Measurements from ENCODE around the gene CD53. TPM values are rescaled to one million over a fixed set of nuclear protein-coding genes. Genes with fewer than 3 reads are reported as not detected.

Gene CD53
- total RNA-seq, 1 experiment from 2014 or later: 0.96 TPM

DNA sequence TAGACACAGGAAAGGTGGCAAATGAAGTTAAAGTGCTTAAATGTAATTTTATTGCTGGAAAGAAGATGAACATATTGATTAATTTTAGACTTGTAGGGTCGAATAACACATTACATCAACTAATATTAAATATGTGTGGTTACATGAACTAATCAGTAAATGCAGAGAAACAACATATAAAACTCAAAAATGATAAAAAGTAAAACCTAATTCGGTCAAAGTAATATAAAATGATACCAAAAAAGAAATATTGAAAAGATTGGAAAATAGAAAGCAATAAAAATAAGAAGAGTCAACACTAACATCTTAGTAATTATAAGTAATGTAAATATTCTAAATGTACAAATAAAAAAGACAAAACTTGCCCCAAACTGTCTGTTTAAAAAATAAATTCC is 43.3 kb downstream of the CD53 start (continued):
- TF ChIP-seq, protein P1, sequence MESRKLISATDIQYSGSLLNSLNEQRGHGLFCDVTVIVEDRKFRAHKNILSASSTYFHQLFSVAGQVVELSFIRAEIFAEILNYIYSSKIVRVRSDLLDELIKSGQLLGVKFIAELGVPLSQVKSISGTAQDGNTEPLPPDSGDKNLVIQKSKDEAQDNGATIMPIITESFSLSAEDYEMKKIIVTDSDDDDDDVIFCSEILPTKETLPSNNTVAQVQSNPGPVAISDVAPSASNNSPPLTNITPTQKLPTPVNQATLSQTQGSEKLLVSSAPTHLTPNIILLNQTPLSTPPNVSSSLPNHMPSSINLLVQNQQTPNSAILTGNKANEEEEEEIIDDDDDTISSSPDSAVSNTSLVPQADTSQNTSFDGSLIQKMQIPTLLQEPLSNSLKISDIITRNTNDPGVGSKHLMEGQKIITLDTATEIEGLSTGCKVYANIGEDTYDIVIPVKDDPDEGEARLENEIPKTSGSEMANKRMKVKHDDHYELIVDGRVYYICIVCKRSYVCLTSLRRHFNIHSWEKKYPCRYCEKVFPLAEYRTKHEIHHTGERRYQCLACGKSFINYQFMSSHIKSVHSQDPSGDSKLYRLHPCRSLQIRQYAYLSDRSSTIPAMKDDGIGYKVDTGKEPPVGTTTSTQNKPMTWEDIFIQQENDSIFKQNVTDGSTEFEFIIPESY (IDR thresholded peaks at IDR 0.05; ENCODE audit: extremely low read depth, insufficient replicate concordance, low read length): no peak
- TF ChIP-seq ZFX (IDR thresholded peaks at IDR 0.05) (no peak), EZH2phosphoT487 (IDR thresholded peaks at IDR 0.05; ENCODE audit: borderline replicate concordance) (no peak), RAD21 (IDR thresholded peaks at IDR 0.05; ENCODE audit: low read depth) (no peak), FOSL1 (IDR thresholded peaks at IDR 0.05; ENCODE audit: low read depth) (no peak), YY1 (IDR thresholded peaks at IDR 0.05; ENCODE audit: extremely low read depth, insufficient replicate concordance, low read depth, low read length) (no peak)
- TF ChIP-seq, protein P2, sequence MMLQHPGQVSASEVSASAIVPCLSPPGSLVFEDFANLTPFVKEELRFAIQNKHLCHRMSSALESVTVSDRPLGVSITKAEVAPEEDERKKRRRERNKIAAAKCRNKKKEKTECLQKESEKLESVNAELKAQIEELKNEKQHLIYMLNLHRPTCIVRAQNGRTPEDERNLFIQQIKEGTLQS (IDR thresholded peaks at IDR 0.05): no peak
- TF ChIP-seq, protein P3, sequence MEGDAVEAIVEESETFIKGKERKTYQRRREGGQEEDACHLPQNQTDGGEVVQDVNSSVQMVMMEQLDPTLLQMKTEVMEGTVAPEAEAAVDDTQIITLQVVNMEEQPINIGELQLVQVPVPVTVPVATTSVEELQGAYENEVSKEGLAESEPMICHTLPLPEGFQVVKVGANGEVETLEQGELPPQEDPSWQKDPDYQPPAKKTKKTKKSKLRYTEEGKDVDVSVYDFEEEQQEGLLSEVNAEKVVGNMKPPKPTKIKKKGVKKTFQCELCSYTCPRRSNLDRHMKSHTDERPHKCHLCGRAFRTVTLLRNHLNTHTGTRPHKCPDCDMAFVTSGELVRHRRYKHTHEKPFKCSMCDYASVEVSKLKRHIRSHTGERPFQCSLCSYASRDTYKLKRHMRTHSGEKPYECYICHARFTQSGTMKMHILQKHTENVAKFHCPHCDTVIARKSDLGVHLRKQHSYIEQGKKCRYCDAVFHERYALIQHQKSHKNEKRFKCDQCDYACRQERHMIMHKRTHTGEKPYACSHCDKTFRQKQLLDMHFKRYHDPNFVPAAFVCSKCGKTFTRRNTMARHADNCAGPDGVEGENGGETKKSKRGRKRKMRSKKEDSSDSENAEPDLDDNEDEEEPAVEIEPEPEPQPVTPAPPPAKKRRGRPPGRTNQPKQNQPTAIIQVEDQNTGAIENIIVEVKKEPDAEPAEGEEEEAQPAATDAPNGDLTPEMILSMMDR (IDR thresholded peaks at IDR 0.05 in 2 of 3, conservative IDR thresholded peaks at IDR 0.05 in 1 of 3; ENCODE audit: borderline replicate concordance in 1 of 3, insufficient read depth in 1 of 3, low read depth in 2 of 3, low read length in 2 of 3): no peak

DNA sequence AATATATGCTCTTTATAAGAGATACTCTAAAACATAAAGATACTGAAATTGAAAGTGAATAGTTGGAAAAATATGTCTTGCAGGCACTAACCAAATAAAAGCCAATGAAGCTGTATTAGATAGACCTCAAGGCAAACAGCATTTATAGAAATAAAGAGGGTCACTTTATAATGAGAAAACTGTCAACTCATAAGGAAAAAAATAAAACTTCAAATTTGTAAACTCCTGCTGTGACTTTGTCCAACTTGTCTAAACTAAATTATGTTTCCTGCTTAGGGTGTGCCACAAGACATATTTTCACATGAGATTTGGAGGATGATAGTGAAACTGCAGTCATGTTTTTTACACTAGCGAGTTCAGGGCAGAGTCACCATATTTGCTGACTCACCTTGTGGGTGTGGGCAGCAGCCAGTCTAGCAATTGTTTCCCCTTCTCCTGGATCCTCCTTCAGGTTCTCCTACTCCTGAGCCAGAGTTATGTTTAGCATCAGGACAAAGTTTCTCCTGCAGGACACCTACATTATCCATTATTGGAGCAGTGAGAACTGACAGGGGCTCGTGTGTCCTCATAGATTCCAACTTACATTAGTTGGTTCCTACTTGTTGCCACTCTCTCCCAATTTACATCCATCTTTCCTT is 43.8 kb downstream of the CD53 start:
- ChIA-PET RAD21 (ENCODE audit: low non-redundant PET in 1 of 2, low total read pairs in 2 of 2, uncharacterized antibody in 2 of 2, unreplicated experiment in 2 of 2) (no interaction called here), CTCF (no interaction called here), POLR2A (no interaction called here)
- Histone ChIP-seq H3K27ac (ENCODE audit: low read depth, low read length) (peak overlapping the region; percentile 7; the same call in 1 of the 2 replicates), H3K9me3 (ENCODE audit: control insufficient read depth in 1 of 2, insufficient read depth in 1 of 2, low read depth in 1 of 2, low read length in 2 of 2) (no peaks in the 10 kb centered on the region), H3K79me2 (ENCODE audit: insufficient read depth, low read length) (no peaks in the 10 kb centered on the region), H3K9me2 (ENCODE audit: insufficient read depth) (no peaks in the 10 kb centered on the region), H3K4me3 (replicated peaks in 1 of 2; ENCODE audit: low read depth in 1 of 2, low read length in 2 of 2) (peak overlapping the region; percentile 12 to 46), H2AFZ (ENCODE audit: low read depth, low read length, poor library complexity, severe bottlenecking) (peak overlapping the region; percentile 95), H3K4me2 (ENCODE audit: low read length) (peak overlapping the region; percentile 65), H3K36me3 (ENCODE audit: control insufficient read depth in 1 of 2, insufficient read depth in 2 of 2, low read length in 2 of 2) (no peaks in the 10 kb centered on the region), H4K20me1 (ENCODE audit: insufficient read depth) (no peaks in the 10 kb centered on the region), H3K4me1 (ENCODE audit: control insufficient read depth in 1 of 2, insufficient read depth in 2 of 2, low read length in 2 of 2) (peaks cover 3 to 12% of the 10 kb centered on the region in 2 experiments), H3K9ac (ENCODE audit: low read length) (peak overlapping the region; percentile 38), H3K27me3 (ENCODE audit: insufficient read depth, low read length) (no peaks in the 10 kb centered on the region)
- intact Hi-C loops (cut with micrococcal nuclease): no loop called here
- TF ChIP-seq RAD21 (IDR thresholded peaks at IDR 0.05; ENCODE audit: low read depth) (no peak), SRF (IDR thresholded peaks at IDR 0.05; ENCODE audit: low read depth) (no peak), FOSL1 (IDR thresholded peaks at IDR 0.05; ENCODE audit: low read depth) (peak; percentile 58), JUND (IDR thresholded peaks at IDR 0.05) (peak; percentile 57), SP1 (IDR thresholded peaks at IDR 0.05; ENCODE audit: low read depth) (peak; percentile 28; the same call in 1 of the 2 replicates), YY1 (IDR thresholded peaks at IDR 0.05; ENCODE audit: extremely low read depth, insufficient replicate concordance, low read depth, low read length) (peak; percentile 12), EZH2 (IDR thresholded peaks at IDR 0.05) (no peak), CBX3 (IDR thresholded peaks at IDR 0.05; ENCODE audit: low read depth) (peak; percentile 67; the same call in 1 of the 2 replicates)
- TF ChIP-seq, protein P4, sequence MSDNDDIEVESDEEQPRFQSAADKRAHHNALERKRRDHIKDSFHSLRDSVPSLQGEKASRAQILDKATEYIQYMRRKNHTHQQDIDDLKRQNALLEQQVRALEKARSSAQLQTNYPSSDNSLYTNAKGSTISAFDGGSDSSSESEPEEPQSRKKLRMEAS (IDR thresholded peaks at IDR 0.05): no peak
- TF ChIP-seq, protein P2 (IDR thresholded peaks at IDR 0.05): no peak
- no TSS peak for BruUV-seq (replicated peaks)
- DNase-seq (ENCODE audit: low read depth, low spot score) (peak; percentile 22), ATAC-seq (peak; percentile 93)

Measured in HCT116 (cell line).